ENCODE measurements around the gene NR1D1.

Gene NR1D1

GRCh38 chr17:40075201-40075941, 25.0 kb downstream of the NR1D1 start:
- no peak for DNase-seq (ENCODE audit: low read depth, low spot score)

GRCh38 chr17:40074871-40075200, 25.6 kb downstream of the NR1D1 start:
- DNase-seq (ENCODE audit: low read depth, low spot score), result no peak

GRCh38 chr17:40074175-40074512, 26.2 kb downstream of the NR1D1 start:
- no peak for DNase-seq (ENCODE audit: low read depth, low spot score)

GRCh38 chr17:40073454-40074174, 26.8 kb downstream of the NR1D1 start:
- DNase-seq (ENCODE audit: low read depth, low spot score), result no peak

- no peak for DNase-seq (ENCODE audit: low read depth, low spot score)
Measured at GRCh38 chr17:40072735-40073346, 27.5 kb downstream of the NR1D1 start.

- no peak for DNase-seq (ENCODE audit: low read depth, low spot score)
Measured at GRCh38 chr17:40072040-40072734, 28.2 kb downstream of the NR1D1 start.

GRCh38 chr17:40071313-40072039, 28.9 kb downstream of the NR1D1 start:
- no peak for DNase-seq (ENCODE audit: low read depth, low spot score)

GRCh38 chr17:40070709-40071312, 29.6 kb downstream of the NR1D1 start:
- no peak for DNase-seq (ENCODE audit: low read depth, low spot score)

- DNase-seq (ENCODE audit: low read depth, low spot score), result no peak
Measured at GRCh38 chr17:40069751-40070708, 30.4 kb downstream of the NR1D1 start.

- peak; percentile 68 for DNase-seq (ENCODE audit: low read depth, low spot score)
Measured at GRCh38 chr17:40068917-40069750, 31.3 kb downstream of the NR1D1 start.

GRCh38 chr17:40068584-40068916, 31.8 kb downstream of the NR1D1 start:
- DNase-seq (ENCODE audit: low read depth, low spot score), result no peak

GRCh38 chr17:40068129-40068581, 32.2 kb downstream of the NR1D1 start:
- no peak for DNase-seq (ENCODE audit: low read depth, low spot score)

- no peak for DNase-seq (ENCODE audit: low read depth, low spot score)
Measured at GRCh38 chr17:40067710-40068109, 32.7 kb downstream of the NR1D1 start.

GRCh38 chr17:40065769-40066510, 34.4 kb downstream of the NR1D1 start:
- no peak for DNase-seq (ENCODE audit: low read depth, low spot score)

- DNase-seq (ENCODE audit: low read depth, low spot score), result no peak
Measured at GRCh38 chr17:40064971-40065768, 35.2 kb downstream of the NR1D1 start.

GRCh38 chr17:40063901-40064531, 36.4 kb downstream of the NR1D1 start:
- no peak for DNase-seq (ENCODE audit: low read depth, low spot score)

GRCh38 chr17:40063187-40063771, 37.1 kb downstream of the NR1D1 start:
- no peak for DNase-seq (ENCODE audit: low read depth, low spot score)
